Measurements from ENCODE around the gene MAP4K3. TPM values are rescaled to one million over a fixed set of nuclear protein-coding genes. Genes with fewer than 3 reads are reported as not detected.
A peak's percentile ranks its signal among the peaks of the same experiment; 100 is the strongest.

MAP4K3 gene
- total and polyA plus RNA-seq, 7 donors, result 8.0 to 96.8 (median 72.1) TPM

- no peak for DNase-seq
Measured at GRCh38 chr2:39416140-39416539, 20.9 kb downstream of the MAP4K3 start.

GRCh38 chr2:39413063-39413737 lies 23.9 kb downstream of the MAP4K3 start:
- 82 to 84% methylated on average over 4 of the region's 4 CpGs for WGBS, 2 donors
- DNase-seq, result no peak
- Histone ChIP-seq H3K36me3 (no peaks in the 10 kb centered on the region), H3K27me3 (no peaks in the 10 kb centered on the region), H3K27ac (no peak overlapping the region), H3K4me3 (no peak overlapping the region), H3K4me1 (peaks cover 0 to 86% (median 77%) of the 10 kb centered on the region in 4 donors), H3K9me3 (no peaks in the 10 kb centered on the region)
- intact Hi-C loops (cut with DNase I), result no loop called here
- TF ChIP-seq EP300 (IDR thresholded peaks at IDR 0.05) (no peak), POLR2AphosphoS5 (IDR thresholded peaks at IDR 0.05) (no peak), CTCF (IDR thresholded peaks at IDR 0.05) (no peak), POLR2A (IDR thresholded peaks at IDR 0.05) (no peak)

More at GRCh38 chr2:39416140-39416539, 20.9 kb downstream of the MAP4K3 start:
- Histone ChIP-seq H3K36me3 (no peaks in the 10 kb centered on the region), H3K4me1 (peaks cover 0 to 82% (median 72%) of the 10 kb centered on the region in 4 donors), H3K4me3 (no peak overlapping the region), H3K9me3 (no peaks in the 10 kb centered on the region), H3K27ac (peak overlapping the region in 2 of 4 donors; percentile 6 to 13), H3K27me3 (no peaks in the 10 kb centered on the region)
- intact Hi-C loops (cut with DNase I), result no loop called here
- 69% methylated on average over 2 of the region's 2 CpGs for WGBS, 2 donors
- no peak for TF ChIP-seq CTCF (IDR thresholded peaks at IDR 0.05)
- TF ChIP-seq POLR2A (IDR thresholded peaks at IDR 0.05), result no peak
- no peak for TF ChIP-seq EP300 (IDR thresholded peaks at IDR 0.05)
- TF ChIP-seq POLR2AphosphoS5 (IDR thresholded peaks at IDR 0.05), result no peak

GRCh38 chr2:39411181-39411944 lies 25.7 kb downstream of the MAP4K3 start:
- H3K4me1 ChIP-seq, result peaks cover 0 to 95% (median 79%) of the 10 kb centered on the region in 4 donors
- intact Hi-C loops (cut with DNase I), result no loop called here
- WGBS, 2 donors, result 71 to 83% methylated on average over 10 of the region's 10 CpGs
- TF ChIP-seq EP300 (IDR thresholded peaks at IDR 0.05), result no peak
- no peak for TF ChIP-seq POLR2A (IDR thresholded peaks at IDR 0.05)
- no peak for TF ChIP-seq CTCF (IDR thresholded peaks at IDR 0.05)
- no peak for TF ChIP-seq POLR2AphosphoS5 (IDR thresholded peaks at IDR 0.05)
- peak overlapping the region in 2 of 4 donors; percentile 41 to 64 for H3K27ac ChIP-seq
- H3K27me3 ChIP-seq, result no peaks in the 10 kb centered on the region
- no peak for DNase-seq
- no peak overlapping the region for H3K4me3 ChIP-seq
- H3K9me3 ChIP-seq, result no peaks in the 10 kb centered on the region
- no peaks in the 10 kb centered on the region for H3K36me3 ChIP-seq

GRCh38 chr2:39409697-39410389 lies 27.2 kb downstream of the MAP4K3 start:
- intact Hi-C loops (cut with DNase I), result no loop called here

More at GRCh38 chr2:39409697-39410389, 27.2 kb downstream of the MAP4K3 start:
- no peaks in the 10 kb centered on the region for H3K27me3 ChIP-seq
- WGBS, 2 donors, result 71 to 90% methylated on average over 3 of the region's 3 CpGs
- peaks cover 0 to 95% (median 81%) of the 10 kb centered on the region in 4 donors for H3K4me1 ChIP-seq
- H3K36me3 ChIP-seq, result no peaks in the 10 kb centered on the region
- no peaks in the 10 kb centered on the region for H3K9me3 ChIP-seq
- no peak overlapping the region for H3K27ac ChIP-seq
- no peak for TF ChIP-seq CTCF (IDR thresholded peaks at IDR 0.05)
- no peak for DNase-seq
- no peak overlapping the region for H3K4me3 ChIP-seq
